HS-27A (cell line): ENCODE measurements around the gene C3.

Experiments used
- DNase-seq: peaks from one replicate; pipeline ENCODE4 v3.0.0-alpha.2; 2012; ENCODE audit warnings: low read depth, missing footprints

C3 gene

DNA sequence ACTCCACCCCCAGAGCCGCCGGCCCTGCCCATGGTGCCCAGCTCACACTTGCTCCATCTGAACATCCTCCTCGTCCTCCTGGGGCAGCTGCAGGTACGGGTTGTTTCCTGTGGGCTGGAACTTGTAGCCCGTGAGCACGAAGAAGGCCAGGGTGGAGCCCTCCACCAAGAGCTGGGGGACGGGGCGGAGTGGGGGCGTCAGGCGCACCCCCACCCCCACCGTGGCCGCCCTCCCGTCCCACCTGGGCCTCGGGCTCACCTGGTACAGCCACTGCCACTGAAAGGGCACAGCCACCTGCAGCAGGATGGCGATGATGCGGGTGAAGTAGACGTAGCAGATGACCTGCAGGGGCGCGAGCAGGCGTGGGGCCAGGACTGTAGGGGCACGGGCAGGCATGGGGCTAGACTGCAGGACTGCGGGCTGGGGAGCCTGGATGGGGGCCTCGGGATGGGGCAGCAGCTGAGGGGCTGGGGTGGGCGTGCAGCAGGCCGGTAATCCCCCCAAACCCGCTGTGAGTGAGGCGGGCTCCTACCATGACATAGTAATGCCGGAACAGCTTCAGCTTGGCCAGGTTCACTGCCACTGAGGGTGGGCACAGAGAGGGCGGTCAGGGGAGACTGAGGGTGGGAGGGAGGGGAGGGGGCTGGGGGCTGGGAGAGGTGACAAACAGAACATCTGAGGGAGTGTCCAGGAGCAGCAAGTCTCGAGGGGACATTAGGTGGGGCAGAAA, 10.7 kb upstream of the C3 start:
- DNase-seq, result no peak

DNA sequence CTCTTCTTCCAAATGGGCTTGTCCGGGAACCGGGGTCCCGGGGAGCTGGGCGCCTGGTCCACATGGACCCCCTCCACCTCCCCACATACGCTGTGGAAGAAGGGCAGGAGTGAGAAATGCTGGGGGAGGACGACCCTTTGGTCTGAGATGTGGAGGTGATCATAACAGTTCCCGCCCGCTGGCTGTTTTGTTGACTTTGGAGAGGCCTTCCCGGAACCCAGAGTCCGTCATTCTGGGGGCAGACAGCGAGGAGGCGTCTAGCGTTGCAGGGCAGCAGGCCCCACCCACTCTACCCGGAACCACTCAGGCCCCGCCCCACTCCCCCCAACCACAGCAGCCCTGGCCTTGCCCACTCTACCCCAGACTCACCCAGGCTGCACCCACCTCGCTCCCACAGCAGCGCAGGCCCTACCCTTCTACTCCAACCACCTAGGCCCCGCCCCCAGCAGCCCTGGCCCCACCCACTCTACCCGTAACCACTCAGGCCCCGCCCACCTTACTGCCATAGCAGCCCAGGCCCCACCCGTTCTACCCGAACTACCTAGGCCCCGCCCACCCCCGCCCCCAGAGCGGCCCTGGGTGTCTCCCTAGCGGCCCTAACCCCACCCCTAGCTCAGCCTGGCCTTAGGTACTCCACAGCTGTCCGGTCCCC, 9.8 kb upstream of the C3 start:
- no peak for DNase-seq

DNA sequence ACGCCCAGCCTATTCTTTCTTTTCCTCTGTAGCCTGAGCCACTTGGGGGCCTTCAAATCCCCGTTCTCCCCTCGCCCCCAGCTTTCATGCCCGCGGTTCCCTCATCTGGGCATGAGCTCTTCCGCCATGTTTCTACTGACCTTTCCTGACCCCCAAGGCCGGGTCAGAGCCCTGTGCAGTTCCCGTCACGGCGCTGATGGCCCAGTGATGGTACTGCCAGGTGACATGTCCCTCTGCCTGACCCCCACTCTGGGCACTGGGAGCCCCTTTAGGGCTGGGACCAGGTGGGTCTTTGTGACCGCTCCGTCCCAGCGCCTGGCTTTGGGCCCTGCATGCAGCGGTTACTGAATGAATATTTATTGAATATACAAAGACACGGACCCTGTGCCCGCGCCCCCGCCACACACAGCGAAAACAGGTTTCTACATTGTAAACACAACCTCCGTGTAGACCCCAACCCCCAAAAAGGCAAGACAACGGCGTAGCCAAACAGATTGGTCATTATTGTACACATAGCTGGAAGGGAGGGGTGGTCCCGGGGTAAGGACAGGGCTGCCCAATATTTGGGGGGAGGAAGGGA, 9.2 kb upstream of the C3 start:
- no peak for DNase-seq

DNA sequence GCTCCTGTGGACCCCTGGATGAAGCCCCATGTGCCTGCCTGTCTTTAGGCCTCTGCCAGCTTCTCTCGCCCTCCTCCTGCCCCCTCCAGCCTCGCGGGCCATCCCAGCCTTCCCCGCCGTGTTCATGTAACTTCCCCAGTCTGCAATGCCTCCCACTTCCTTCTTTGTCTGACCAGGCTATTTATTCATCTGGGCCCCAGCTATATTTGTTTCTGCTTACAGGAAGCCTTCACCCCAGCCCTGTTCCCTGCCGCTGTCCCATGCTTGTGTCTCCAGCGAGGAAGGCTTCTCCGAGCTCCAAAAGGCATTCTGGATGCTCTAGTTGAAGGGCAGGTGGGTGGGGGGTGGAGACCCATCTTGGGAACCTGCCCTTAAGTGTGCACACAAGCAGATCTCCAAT, 7.9 kb upstream of the C3 start:
- no peak for DNase-seq

DNA sequence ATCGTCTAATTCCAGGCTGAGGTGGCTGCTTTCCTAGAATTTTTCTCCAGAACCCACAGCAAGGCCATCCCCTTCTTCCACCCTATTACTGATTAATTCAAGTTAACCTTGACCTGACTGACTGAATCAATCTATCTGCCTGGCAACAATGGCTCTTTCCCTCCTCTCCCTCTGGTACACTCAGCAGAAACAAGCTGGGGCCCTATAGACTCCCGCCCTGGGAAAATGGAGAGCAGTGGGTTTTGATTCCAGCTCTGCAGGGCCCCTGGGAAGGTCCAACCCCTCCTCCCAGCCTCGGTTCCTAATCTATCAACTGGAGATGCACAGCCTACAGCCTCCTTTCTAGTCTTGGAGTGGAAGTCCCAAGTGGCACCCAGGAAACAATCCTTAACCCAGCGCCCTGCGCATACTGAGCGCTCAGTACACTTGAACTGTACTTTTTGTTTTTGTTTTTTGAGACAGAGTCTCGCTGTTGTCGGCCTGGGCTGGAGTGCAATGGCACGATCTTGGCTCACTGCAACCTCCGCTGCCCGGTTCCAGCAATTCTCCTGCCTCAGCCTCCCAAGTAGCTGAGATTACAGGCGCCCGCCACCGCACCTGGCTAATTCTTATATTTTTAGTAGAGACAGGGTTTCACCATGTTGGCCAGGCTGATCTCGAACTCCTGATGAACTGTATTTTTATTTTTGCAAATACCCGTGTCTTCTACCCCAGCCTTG, 5.2 kb upstream of the C3 start:
- DNase-seq, result no peak

DNA sequence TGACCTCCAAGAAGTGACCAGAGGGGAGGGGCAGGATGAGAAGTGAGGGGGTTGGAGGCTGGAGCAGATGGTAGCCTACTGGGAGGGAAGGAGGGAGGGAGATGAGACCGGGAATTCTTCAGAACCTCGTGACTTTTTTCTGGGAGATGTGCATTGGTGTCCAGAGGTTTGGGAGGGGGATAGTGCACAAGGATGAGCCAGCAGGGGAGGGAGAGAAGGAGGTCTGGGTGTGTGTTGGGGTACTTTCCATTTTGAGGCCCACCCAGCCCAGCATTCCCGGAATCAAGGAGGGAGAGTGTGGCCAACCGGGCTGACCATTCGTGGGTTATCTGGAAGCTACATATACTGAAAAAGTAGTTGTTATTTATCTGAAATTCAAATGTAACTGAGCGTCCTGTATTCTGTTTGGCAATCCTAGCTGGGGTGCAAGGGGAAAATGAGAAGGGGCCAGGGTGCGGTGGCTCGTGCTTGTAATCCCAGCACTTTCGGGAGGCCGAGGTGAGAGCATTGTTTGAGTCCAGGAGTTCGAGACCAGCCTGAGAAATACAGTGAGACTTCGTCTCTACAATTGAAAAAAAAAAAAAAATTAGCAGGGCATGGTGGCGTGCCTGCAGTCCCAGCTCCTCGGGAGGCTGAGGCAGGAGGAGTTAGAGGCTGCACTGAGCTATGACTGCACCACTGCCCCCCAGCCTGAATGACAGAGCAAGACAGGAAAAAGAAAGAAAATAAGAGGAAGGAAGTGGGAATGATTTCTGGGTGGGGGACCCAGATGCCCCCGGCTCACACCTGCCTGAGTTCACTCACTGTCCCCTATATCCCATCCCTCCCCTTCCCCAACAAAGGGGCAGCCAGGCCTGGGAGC, 4.4 kb upstream of the C3 start:
- DNase-seq, result no peak

DNA sequence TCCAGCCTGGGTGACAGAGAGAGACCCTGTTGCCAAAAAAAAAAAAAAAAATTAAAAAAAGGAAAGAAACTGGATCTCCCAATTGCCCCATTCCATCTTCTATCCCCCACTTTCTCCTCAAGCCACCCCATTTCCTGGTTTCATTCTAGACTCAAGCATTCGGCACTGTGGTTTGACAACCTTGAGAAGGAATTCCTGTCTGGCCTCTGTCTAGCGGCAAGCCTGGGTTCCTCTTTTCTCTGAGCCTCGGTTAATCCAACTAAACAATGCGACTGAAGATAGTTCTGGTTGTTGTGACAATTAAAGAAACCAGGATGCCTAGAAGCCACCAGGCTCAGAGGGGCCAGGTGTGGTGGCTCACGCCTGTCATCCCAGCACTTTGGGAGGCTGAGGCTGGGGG, 3.3 kb upstream of the C3 start:
- DNase-seq, result no peak

GRCh38 chr19:6723108-6723618, 2.7 kb upstream of the C3 start:
- DNase-seq, result no peak

DNA sequence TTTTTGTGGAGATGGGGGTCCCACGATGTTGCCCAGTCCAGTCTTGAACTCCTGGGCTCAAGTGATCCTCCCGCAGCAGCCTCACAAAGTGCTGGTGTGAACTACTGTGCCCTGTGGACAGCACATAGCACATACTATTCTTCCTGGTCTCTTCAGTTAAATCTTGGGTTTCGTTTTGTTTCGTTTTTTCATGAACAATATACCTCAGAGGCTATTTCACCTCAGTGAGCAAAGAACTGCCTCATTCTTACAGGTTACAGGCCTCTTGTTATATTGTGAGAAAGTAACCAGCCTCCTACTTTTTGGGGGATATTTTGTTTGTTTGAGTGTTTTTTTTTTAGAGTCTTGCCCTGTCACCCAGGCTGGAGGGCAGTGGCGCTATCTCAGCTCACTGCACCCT, 1.3 kb upstream of the C3 start:
- no peak for DNase-seq

DNA sequence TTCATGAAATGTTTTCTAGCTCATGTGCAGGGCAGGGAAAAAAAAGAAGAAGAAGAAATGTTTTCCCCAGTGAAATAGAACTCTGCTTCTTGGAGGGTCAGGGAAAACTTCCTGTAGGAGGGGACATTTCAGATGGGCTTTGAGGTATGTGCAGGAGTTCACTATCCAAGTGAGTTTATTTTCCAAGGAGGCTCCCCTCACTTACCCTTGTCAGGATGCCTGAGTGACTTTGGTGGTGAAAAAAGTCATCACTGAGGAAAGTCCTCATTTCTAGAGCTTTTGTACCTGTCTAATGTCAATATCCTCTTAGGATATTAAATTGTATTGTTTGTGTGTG, 656 bp upstream of the C3 start:
- DNase-seq, result no peak

DNA sequence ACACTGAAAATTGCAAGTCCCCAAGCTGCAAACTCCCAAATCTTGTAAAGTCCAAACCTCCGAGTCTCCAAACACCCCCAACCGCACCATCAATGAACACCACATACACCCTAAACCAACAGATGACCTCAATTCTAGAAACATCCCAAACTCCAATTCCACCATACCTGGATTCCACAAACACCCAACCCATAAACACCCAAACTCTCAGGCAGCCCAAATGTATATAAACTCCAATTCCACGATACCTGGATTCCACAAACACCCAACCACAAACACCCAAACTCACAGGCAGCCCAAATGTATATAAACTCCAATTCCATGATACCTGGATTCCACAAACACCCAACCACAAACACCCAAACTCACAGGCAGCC, 470 bp downstream of the C3 start:
- no peak for DNase-seq

GRCh38 chr19:6719540-6719861, 949 bp downstream of the C3 start:
- no peak for DNase-seq

- no peak for DNase-seq
Measured at GRCh38 chr19:6718741-6719539, 1.5 kb downstream of the C3 start.

- no peak for DNase-seq
Measured at GRCh38 chr19:6718111-6718740, 2.2 kb downstream of the C3 start.

DNA sequence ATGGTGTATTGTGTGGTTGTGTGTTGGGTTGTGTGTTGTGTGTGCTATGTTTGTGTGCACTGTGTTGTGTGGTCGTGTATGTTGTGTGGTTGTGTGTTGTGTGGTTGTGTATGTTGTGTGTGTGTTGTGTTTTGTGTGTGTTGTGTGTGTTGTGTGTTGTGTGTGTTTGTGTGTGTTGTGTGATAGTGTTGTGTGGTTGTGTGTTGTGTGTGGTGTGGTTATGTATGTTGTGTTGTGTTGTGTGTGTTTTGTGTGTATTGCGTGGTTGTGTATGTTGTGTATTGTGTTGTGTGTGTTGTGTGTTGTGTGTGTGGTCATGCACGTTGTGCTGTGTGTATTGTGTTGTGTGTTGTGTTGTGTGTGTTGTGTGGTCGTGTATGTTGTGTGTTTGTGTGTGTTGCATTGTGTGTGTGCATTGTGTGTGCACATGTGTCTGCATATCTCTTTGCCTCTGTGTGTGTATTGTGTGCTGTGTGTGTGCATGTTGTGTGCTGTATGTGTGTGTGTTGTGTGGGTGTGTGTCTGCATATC, 2.9 kb downstream of the C3 start:
- DNase-seq, result no peak

GRCh38 chr19:6717036-6717435, 3.4 kb downstream of the C3 start:
- DNase-seq, result no peak

DNA sequence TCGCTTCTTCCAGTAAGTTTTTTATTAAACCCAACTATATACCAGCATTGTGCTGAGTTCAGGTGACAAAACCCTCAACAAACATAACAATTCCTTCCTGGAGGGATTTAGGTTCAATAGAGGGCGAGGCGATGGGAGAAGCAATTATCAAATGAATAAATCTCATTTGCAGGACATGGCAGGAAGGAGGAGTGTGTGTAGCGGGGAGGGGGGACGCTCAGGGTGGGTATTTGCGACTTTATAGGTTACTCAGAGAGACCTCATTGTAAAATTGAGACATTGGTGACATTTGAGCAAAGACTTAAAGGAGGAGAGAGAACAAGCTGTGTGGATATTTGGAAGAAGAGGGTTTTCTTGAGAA, 3.9 kb downstream of the C3 start:
- no peak for DNase-seq

DNA sequence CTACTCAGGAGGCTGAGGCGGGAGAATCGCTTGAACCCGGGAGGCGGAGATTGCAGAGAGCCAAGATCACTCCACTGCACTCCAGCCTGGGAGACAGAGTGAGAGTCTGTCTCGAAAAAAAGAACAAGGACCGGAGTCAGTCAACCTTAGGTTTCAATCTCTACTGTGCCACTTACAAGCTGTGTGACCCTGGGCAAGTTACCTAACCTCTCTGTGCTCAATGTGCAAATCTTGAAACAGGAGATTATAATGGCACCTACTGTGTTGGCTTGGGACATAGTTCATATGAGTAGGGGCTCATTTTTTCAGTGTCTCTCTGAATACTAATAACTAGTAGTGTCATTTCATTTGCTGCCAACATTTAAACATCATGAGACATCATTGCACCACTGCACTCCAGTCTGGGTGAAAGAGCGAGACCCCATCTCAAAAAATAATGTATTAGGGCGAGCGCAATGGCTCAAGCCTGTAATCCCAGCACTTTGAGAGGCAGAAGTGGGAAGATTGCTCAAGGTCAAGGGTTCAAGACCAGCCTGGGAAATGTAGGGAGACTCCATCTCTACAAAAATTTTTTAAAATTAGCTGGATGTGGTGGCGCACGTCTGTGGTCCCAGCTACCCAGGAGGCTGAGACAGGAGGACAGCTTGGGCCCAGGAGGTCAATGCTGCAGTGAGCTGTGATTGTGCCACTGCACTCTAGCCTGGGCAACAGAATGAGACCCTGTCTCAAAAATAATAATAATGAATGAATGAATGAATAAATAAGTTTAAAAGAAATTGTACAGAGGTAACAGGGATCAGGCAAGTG, 5.5 kb downstream of the C3 start:
- DNase-seq, result no peak

DNA sequence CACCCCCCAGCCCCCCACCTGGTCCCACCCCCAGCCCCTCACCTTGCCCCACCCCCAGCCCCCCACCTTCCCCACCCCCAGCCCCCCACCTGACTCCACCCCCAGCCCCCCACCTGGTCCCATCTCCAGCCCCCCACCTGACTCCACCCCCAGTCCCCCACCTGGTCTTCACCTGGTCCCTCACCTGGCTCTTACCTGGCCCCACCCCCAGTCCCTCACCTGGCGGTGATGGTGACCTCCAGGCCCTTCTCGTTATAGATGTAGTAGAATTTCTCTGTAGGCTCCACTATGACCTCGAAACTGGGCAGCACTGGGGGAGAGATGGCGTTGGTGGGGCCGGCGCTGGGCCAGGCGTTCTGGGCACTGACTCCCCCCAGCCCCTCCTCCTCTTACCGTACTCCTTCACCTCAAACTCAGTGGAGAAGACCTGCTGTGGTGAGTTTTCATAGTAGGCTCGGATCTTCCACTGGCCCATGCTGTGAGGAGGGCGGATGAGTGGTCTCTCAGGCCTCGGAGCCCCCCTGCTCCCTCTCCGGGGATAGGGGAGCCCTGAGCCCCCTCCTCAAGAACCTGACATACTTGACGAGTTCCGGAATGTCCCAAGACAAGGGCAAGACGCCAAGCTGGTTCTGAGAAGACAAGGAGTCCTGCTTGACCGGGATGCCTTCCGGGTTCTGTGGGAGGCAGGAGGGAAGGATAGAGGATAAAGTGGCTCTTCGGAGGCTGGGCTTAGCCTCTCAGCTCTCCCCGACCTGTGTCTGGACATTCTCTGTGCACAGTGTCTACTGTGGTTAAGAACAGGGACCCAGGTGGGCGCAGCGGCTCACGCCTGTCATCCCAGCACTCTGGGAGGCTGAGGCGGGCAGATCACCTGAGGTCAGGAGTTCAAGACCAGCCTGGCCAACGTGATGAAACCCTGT, 6.4 kb downstream of the C3 start:
- DNase-seq, result no peak
